H9 (cell line): ENCODE data around the gene FARP1. TPM values are rescaled to one million over a fixed set of nuclear protein-coding genes. Genes with fewer than 3 reads are reported as not detected.

Experiments used
- DNase-seq: peaks from one replicate; pipeline ENCODE4 v3.0.0-alpha.2; 2017
- H2AFZ ChIP-seq: one replicate; pipeline ENCODE4 v1.6.1; 2013; ENCODE audit warnings: mild to moderate bottlenecking, low read length, control low read depth, moderate library complexity
- H2AK5ac ChIP-seq: 2 replicates; pipeline ENCODE4 v1.6.1; 2013; ENCODE audit warnings: low read length, control low read depth, mixed read lengths; ENCODE audit not compliant: insufficient read length
- H2BK120ac ChIP-seq: one replicate; pipeline ENCODE4 v1.6.1; 2013; ENCODE audit warnings: low read depth, mild to moderate bottlenecking, low read length, control low read depth, inconsistent platforms; ENCODE audit not compliant: poor library complexity, severe bottlenecking
- H2BK12ac ChIP-seq: 2 replicates; pipeline ENCODE4 v1.6.1; 2013; ENCODE audit warnings: low read length, control low read depth, mixed read lengths, low read depth; ENCODE audit not compliant: insufficient read length
- H2BK15ac ChIP-seq: 2 replicates; pipeline ENCODE4 v1.6.1; 2013; ENCODE audit warnings: low read depth, low read length, control low read depth
- H2BK20ac ChIP-seq: one replicate; pipeline ENCODE4 v1.6.1; 2013; ENCODE audit warnings: low read depth, mild to moderate bottlenecking, low read length, control low read depth, inconsistent platforms; ENCODE audit not compliant: poor library complexity, severe bottlenecking
- H2BK5ac ChIP-seq: 2 replicates; pipeline ENCODE4 v1.6.1; 2013; ENCODE audit warnings: low read length, control low read depth, mixed read lengths; ENCODE audit not compliant: insufficient read length
- H3K14ac ChIP-seq: 2 replicates; pipeline ENCODE4 v1.6.1; 2013; ENCODE audit warnings: low read length, control low read depth; ENCODE audit not compliant: insufficient read depth
- H3K18ac ChIP-seq: 2 replicates; pipeline ENCODE4 v1.6.1; 2013; ENCODE audit warnings: low read depth, mild to moderate bottlenecking, mixed read lengths, low read length, control low read depth; ENCODE audit not compliant: insufficient read length
- H3K23ac ChIP-seq: 2 replicates; pipeline ENCODE4 v1.6.1; 2013; ENCODE audit warnings: low read length, control low read depth, mixed read lengths, low read depth; ENCODE audit not compliant: insufficient read length
- H3K23me2 ChIP-seq: 2 replicates; pipeline ENCODE4 v1.6.1; 2013; ENCODE audit warnings: low read depth, mild to moderate bottlenecking, mixed read lengths, low read length, control low read depth; ENCODE audit not compliant: insufficient read length, poor library complexity, severe bottlenecking
- H3K27ac ChIP-seq: 2 replicates; pipeline ENCODE4 v1.5.1; 2013; ENCODE audit warnings: low read length, control low read depth, mixed read lengths, low read depth; ENCODE audit not compliant: insufficient read length
- H3K27me3 ChIP-seq: 2 replicates; pipeline ENCODE4 v1.6.1; 2013; ENCODE audit warnings: low read length, control low read depth, inconsistent platforms; ENCODE audit not compliant: insufficient read depth
- H3K4ac ChIP-seq: 2 replicates; pipeline ENCODE4 v1.6.1; 2013; ENCODE audit warnings: low read depth, mild to moderate bottlenecking, control low read depth, inconsistent platforms, low read length, moderate library complexity
- H3K4me1 ChIP-seq: 2 replicates; pipeline ENCODE4 v1.6.1; 2013; ENCODE audit warnings: low read length, control low read depth, inconsistent platforms; ENCODE audit not compliant: insufficient read depth
- H3K4me2 ChIP-seq: 2 replicates; pipeline ENCODE4 v1.6.1; 2013; ENCODE audit warnings: low read length, control low read depth, mixed read lengths; ENCODE audit not compliant: insufficient read length, insufficient read depth
- H3K56ac ChIP-seq: 2 replicates; pipeline ENCODE4 v1.6.1; 2013; ENCODE audit warnings: low read depth, mild to moderate bottlenecking, mixed read lengths, low read length, control low read depth; ENCODE audit not compliant: insufficient read length
- H3K79me1 ChIP-seq: 2 replicates; pipeline ENCODE4 v1.6.1; 2013; ENCODE audit warnings: low read depth, mild to moderate bottlenecking, moderate library complexity, low read length, control low read depth, inconsistent platforms; ENCODE audit not compliant: insufficient read depth, poor library complexity, severe bottlenecking
- H3K79me2 ChIP-seq: 2 replicates; pipeline ENCODE4 v1.6.1; 2013; ENCODE audit warnings: low read length, control low read depth, inconsistent platforms; ENCODE audit not compliant: insufficient read depth
- H3K9ac ChIP-seq: 2 replicates; pipeline ENCODE4 v1.6.1; 2013; ENCODE audit warnings: low read length, control low read depth, mixed read lengths; ENCODE audit not compliant: insufficient read length; ENCODE audit errors: extremely low read depth
- H3K9me3 ChIP-seq: one replicate; pipeline ENCODE4 v1.6.1; 2013; ENCODE audit warnings: low read depth, low read length, inconsistent platforms; ENCODE audit not compliant: control insufficient read depth
- H3T11ph ChIP-seq: one replicate; pipeline ENCODE4 v1.6.1; 2013; ENCODE audit warnings: mild to moderate bottlenecking, low read length, control low read depth, inconsistent platforms
- H4K20me1 ChIP-seq: one replicate; pipeline ENCODE4 v1.6.1; 2013; ENCODE audit not compliant: control insufficient read depth, insufficient read length, insufficient read depth
- H4K5ac ChIP-seq: 2 replicates; pipeline ENCODE4 v1.6.1; 2013; ENCODE audit warnings: low read depth, mild to moderate bottlenecking, mixed read lengths, low read length, control low read depth; ENCODE audit not compliant: insufficient read length
- H4K8ac ChIP-seq: replicated peaks from 2 replicates; pipeline ENCODE4 v1.6.1; 2013; ENCODE audit warnings: low read length, control low read depth, mixed read lengths, low read depth; ENCODE audit not compliant: insufficient read length
- H4K91ac ChIP-seq: 2 replicates; pipeline ENCODE4 v1.6.1; 2013; ENCODE audit warnings: low read depth, mild to moderate bottlenecking, moderate library complexity, mixed read lengths, low read length, control low read depth; ENCODE audit not compliant: insufficient read length
- H3K27ac Mint-ChIP-seq, 3 experiments: 2 replicates in 2 of 3; 3 replicates in 1 of 3; pipeline ENCODE4 v1.8.0; 2020 to 2021; ENCODE audit warnings: mixed read lengths in 3 of 3, mild to moderate bottlenecking in 1 of 3, moderate library complexity in 1 of 3
- H3K27me3 Mint-ChIP-seq: 2 replicates; pipeline ENCODE4 v1.8.0; 2021; ENCODE audit warnings: low read depth, mild to moderate bottlenecking, moderate library complexity, mixed read lengths
- H3K36me3 Mint-ChIP-seq, 3 experiments: 2 replicates in 2 of 3; 3 replicates in 1 of 3; pipeline ENCODE4 v1.8.0; 2020 to 2021; ENCODE audit warnings: low read depth in 3 of 3, mixed read lengths in 3 of 3; ENCODE audit not compliant: insufficient read depth in 1 of 3
- H3K4me1 Mint-ChIP-seq, 2 experiments: 2 replicates each; pipeline ENCODE4 v1.8.0; 2020; ENCODE audit warnings: mixed read lengths in 2 of 2
- H3K4me3 Mint-ChIP-seq, 2 experiments: 2 replicates in 1 of 2; 3 replicates in 1 of 2; pipeline ENCODE4 v1.8.0; 2020 to 2021; ENCODE audit warnings: mild to moderate bottlenecking in 2 of 2, mixed read lengths in 2 of 2, moderate library complexity in 1 of 2
- H3K9me3 Mint-ChIP-seq, 2 experiments: 2 replicates in 1 of 2; 3 replicates in 1 of 2; pipeline ENCODE4 v1.8.0; 2020; ENCODE audit warnings: mild to moderate bottlenecking in 2 of 2, mixed read lengths in 2 of 2, moderate library complexity in 1 of 2
- WGBS: extraction: QIAGEN DNeasy Blood & Tissue Kit; methylation state at CpG from one replicate; pipeline ENCODE4 v1.1.7; 2013; ENCODE audit warnings: missing lambda C conversion rate, low lambda C conversion rate, mixed read lengths; ENCODE audit not compliant: insufficient read length; ENCODE audit errors: extremely low coverage; 5-methylcytosine and 5-hydroxymethylcytosine counted together
- total RNA-seq: library from RNA; stranded (reverse); gene quantifications from 2 replicates; pipeline ENCODE4 v1.2.1, GENCODE V29; 2021
- TF ChIP-seq, protein P1 (sequence below): fragments of 200-600 bp; sonication (generic); conservative IDR thresholded peaks from 3 replicates; pipeline ENCODE4 v1.8.0; 2021; ENCODE audit warnings: antibody characterized with exemption, mild to moderate bottlenecking

Gene FARP1
- total RNA-seq, 1 experiment from 2014 or later, result 95.9 TPM

GRCh38 chr13:98215508-98215907 is 72.6 kb downstream of the FARP1 start:
- Histone ChIP-seq H2BK20ac (no peak overlapping the region), H3K27ac (no peak overlapping the region), H3K18ac (no peak overlapping the region), H3T11ph (no peak overlapping the region), H4K91ac (no peak overlapping the region), H2AK5ac (no peak overlapping the region), H3K23me2 (no peaks in the 10 kb centered on the region), H2AFZ (no peak overlapping the region), H2BK120ac (no peak overlapping the region), H3K79me1 (no peaks in the 10 kb centered on the region), H3K14ac (no peak overlapping the region), H3K23ac (no peak overlapping the region), H3K4ac (no peak overlapping the region), H3K27me3 (no peaks in the 10 kb centered on the region), H3K56ac (no peak overlapping the region), H3K79me2 (no peaks in the 10 kb centered on the region), H2BK5ac (no peak overlapping the region), H3K9me3 (no peaks in the 10 kb centered on the region), H4K8ac (no peak overlapping the region), H3K4me1 (peaks cover 4% of the 10 kb centered on the region; the same call in 1 of the 2 replicates), H4K20me1 (no peaks in the 10 kb centered on the region), H3K4me2 (no peak overlapping the region), H3K9ac (no peak overlapping the region), H2BK12ac (no peak overlapping the region), H2BK15ac (no peak overlapping the region), H4K5ac (no peak overlapping the region)
- no peak for DNase-seq
- H3K9me3 Mint-ChIP-seq, result peaks cover 12% of the 10 kb centered on the region in 2 experiments
- no peaks in the 10 kb centered on the region; the same call in 1 of the 2 replicates for H3K27me3 Mint-ChIP-seq
- H3K4me3 Mint-ChIP-seq, result no peak overlapping the region
- peaks cover 25 to 42% (median 28%) of the 10 kb centered on the region in 3 experiments for H3K36me3 Mint-ChIP-seq
- WGBS, result no CpG with 5 or more reads among the region's 6 CpGs
- peak overlapping the region in 1 of 3 experiments; percentile 44; a peak in 1 of 7 replicates for H3K27ac Mint-ChIP-seq
- H3K4me1 Mint-ChIP-seq, result peaks cover 22 to 35% of the 10 kb centered on the region in 2 experiments
- TF ChIP-seq, protein P1, sequence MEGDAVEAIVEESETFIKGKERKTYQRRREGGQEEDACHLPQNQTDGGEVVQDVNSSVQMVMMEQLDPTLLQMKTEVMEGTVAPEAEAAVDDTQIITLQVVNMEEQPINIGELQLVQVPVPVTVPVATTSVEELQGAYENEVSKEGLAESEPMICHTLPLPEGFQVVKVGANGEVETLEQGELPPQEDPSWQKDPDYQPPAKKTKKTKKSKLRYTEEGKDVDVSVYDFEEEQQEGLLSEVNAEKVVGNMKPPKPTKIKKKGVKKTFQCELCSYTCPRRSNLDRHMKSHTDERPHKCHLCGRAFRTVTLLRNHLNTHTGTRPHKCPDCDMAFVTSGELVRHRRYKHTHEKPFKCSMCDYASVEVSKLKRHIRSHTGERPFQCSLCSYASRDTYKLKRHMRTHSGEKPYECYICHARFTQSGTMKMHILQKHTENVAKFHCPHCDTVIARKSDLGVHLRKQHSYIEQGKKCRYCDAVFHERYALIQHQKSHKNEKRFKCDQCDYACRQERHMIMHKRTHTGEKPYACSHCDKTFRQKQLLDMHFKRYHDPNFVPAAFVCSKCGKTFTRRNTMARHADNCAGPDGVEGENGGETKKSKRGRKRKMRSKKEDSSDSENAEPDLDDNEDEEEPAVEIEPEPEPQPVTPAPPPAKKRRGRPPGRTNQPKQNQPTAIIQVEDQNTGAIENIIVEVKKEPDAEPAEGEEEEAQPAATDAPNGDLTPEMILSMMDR, result no peak
